Neural cell (in vitro differentiated cells): ENCODE measurements around the gene DRD4.

ENCODE experiments used
- CTCF ChIP-seq: fragments of 450-650 bp; IDR thresholded peaks from 2 replicates; pipeline ENCODE4 v1.5.1; 2014; ENCODE audit warnings: antibody characterized with exemption, mild to moderate bottlenecking, moderate library complexity; ENCODE audit not compliant: poor library complexity, severe bottlenecking
- EP300 ChIP-seq: fragments of 450-650 bp; conservative IDR thresholded peaks from 2 replicates; pipeline ENCODE4 v1.6.1; 2014; ENCODE audit warnings: antibody characterized with exemption, mild to moderate bottlenecking, moderate library complexity; ENCODE audit not compliant: poor library complexity, severe bottlenecking
- MXI1 ChIP-seq: fragments of 450-650 bp; conservative IDR thresholded peaks from 2 replicates; pipeline ENCODE4 v1.6.1; 2014; ENCODE audit warnings: antibody characterized with exemption, mild to moderate bottlenecking; ENCODE audit not compliant: poor library complexity, severe bottlenecking
- POLR2AphosphoS5 ChIP-seq: IDR thresholded peaks from 2 replicates; pipeline ENCODE4 v1.6.1; 2012
- REST ChIP-seq: IDR thresholded peaks from 2 replicates; pipeline ENCODE4 v1.6.1; 2012; ENCODE audit warnings: borderline replicate concordance
- TAF1 ChIP-seq: IDR thresholded peaks from 2 replicates; pipeline ENCODE4 v1.6.1; 2012; ENCODE audit warnings: low read depth

- TF ChIP-seq REST: no peak
- TF ChIP-seq CTCF: no peak
- no peak for TF ChIP-seq EP300
- TF ChIP-seq POLR2AphosphoS5: no peak
- no peak for TF ChIP-seq MXI1
- TF ChIP-seq TAF1: no peak
Measured at GRCh38 chr11:678297-678696, 41.2 kb downstream of the DRD4 start.
